GM19240 (cell line): ENCODE results near the gene ACSF3.
"Not testable (repeated sequence)": the region's sequence is repeated elsewhere in the genome, so short reads cannot be mapped to it uniquely, and the experiment has no call there.

Experiments
- DNase-seq: peaks from one replicate; pipeline ENCODE4 v3.0.0; 2011; ENCODE audit warnings: low spot score; ENCODE audit not compliant: insufficient read length

Gene ACSF3

DNA sequence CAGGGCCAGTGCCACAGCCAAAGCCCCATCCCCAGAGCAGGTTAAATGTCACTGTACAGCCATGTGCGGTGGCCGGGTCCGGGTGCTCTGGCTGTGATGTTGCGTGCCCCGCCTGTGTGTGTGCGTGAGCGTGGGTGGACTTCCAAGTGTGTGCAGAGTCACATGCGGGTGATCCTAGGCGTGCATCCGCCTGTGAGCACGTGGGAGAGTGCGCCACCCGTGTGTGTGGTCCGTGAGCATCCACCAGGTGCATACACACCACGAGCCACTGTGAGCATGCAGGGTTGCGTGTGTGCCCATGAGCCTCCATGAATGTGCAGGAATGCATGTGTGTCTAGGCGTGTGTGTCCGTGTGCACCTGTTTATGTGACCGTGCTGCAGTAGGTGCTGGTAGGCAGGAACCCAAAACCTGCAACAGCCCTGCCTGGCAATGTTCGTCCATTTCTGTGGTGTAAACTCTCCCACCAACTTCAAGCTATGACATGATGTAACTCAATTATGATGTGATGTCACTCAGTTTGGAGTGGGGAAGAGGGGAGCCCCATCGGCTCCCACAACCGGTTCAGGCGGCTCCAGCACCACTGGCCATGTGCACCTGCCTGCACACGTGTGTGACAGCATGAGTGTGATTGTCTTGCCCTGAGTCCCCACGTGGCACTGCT is 37.6 kb upstream of the ACSF3 start:
- DNase-seq: no peak

DNA sequence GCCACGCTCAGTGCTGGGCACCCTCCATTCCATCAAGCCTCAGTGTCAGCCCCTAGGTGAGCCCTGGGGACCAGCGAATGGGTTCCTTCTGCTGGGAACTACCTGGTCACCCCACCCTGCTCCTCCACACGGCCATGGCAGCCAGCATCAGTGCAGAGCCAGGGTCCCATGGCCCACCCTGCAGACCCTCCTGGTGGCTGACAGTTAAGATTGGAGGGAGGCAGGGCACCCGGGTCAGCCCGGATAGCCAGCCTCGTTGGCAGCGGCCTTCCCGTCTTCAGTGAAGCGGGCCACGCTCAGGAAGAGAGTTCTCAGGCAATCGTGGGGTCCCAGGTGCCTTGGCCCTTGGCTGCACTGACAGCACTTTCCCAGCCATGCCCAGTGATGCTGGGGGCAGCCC is 37.1 kb upstream of the ACSF3 start:
- DNase-seq: no peak

DNA sequence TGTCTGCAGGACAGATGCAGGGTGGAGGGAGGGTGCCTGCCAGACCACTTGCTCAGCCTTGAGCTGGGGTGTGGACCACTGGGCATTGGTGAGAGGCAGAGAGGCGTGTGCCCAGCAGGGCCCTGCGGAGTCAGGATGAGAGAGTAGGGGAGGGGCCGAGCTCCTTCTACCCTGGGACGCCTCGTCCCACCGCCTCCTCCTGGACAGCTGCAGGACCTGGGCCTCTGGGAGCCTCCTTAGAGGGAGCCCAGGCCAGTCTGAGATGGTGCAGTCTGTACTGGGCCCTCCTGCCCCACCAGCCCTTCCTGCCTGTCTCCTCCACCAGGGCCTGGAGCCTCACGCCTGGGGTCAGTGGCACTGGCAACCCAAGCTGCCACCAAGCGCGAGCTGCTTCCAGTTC is 35.9 kb upstream of the ACSF3 start:
- no peak for DNase-seq

DNA sequence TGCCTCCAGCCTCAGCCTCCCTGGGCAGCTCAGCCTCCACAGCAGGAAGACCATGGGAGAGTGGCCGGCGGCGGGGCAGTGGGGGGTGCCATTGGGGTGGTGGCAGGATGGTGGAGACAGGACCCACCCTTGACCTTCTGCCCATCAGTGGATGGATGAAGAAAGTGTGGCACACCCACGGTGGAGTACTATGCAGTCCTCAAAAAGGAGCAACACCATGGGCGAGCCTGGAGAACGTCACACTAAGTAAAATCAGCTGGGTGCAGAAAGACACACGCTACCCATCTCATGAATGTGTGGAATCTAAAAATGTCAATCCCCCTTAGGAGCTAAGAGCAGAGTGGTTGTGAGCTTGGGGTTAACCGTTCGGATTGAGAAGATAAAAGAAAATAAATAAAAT is 34.8 kb upstream of the ACSF3 start:
- DNase-seq: no peak

DNA sequence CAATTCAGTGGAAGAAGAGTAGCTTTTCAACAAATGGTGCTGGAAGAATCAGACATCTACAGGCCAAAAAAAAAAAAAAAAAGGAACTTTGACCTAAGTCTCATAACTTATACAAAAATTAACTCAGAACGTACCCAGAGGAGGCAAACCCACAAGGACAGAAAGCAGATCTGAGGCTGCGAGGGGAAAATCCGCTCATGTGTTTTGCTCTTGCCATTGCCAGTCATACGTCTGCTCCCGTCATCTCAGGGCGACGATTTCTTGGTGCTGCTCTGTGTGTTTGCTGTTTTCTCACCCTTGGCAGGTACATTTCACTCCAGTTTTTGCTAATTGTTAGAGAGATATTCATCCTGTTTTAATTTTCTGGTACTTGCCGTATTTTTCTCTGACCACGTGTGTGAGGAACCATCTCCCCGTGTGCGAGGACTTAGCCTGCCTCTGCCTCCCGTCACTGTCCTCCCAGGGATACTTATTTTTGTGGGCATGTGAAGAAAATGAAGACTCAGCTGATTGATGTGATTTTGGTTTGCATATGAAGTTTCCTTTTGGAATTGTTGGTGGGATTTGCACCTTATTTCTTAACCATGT is 33.4 kb upstream of the ACSF3 start:
- DNase-seq: peak; percentile 61

DNA sequence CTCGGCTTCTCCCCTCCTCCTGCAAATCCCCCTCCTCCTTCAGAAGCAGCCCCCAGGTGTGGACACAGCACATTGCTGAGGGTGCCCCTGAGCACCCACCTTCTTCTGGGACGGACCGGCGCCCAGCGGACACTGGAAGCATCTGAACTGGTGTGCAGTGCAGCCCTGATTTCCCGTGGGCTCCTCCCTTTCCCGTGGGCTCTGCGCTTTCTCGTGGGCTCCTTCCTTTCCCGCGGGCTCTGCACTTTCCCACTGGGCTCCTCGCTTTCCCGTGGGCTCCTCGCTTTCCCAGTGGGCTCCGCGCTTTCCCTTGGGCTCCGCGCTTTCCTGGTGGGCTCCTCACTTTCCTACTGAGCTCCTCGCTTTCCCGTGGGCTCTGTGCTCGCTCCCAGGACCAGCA is 32.6 kb upstream of the ACSF3 start:
- no peak for DNase-seq

DNA sequence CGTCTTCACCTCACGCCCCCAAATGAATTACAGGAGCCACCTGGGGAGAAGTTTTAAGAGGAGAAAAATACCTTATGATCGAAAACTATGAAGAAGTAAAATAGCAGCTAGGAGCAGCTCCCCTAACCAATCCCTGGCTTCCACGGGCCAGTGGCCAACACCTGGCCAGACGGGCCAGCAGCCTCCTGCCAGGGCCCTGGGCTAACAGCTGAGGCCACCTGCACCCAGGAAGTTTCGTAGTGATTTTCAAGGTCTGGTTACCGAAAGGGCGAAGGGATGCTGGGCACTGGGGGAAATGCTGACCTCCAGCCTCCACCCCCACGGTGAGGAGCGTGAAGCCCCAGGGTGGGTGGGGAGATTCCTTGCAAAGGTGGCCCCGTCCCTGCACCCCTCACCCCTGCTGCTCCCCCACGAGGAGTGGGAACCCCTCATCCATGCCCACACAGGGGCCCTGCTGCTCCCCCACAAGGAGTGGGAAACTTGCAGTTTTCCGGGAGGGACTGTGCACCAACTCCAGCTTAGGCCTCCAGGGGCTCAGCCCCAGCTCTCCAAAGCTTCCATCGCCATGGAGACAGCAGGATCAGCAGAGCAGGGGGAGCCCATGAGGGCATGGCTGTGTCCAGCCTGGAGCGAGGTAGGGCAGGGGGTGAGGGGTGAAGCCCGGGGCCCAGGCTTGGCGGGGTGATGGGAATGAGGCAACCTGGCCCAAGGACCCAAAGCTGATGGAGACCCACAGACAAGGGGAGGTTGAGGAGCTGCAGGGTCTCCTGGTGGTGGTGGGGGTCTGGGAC is 31.9 kb upstream of the ACSF3 start:
- DNase-seq: no peak

DNA sequence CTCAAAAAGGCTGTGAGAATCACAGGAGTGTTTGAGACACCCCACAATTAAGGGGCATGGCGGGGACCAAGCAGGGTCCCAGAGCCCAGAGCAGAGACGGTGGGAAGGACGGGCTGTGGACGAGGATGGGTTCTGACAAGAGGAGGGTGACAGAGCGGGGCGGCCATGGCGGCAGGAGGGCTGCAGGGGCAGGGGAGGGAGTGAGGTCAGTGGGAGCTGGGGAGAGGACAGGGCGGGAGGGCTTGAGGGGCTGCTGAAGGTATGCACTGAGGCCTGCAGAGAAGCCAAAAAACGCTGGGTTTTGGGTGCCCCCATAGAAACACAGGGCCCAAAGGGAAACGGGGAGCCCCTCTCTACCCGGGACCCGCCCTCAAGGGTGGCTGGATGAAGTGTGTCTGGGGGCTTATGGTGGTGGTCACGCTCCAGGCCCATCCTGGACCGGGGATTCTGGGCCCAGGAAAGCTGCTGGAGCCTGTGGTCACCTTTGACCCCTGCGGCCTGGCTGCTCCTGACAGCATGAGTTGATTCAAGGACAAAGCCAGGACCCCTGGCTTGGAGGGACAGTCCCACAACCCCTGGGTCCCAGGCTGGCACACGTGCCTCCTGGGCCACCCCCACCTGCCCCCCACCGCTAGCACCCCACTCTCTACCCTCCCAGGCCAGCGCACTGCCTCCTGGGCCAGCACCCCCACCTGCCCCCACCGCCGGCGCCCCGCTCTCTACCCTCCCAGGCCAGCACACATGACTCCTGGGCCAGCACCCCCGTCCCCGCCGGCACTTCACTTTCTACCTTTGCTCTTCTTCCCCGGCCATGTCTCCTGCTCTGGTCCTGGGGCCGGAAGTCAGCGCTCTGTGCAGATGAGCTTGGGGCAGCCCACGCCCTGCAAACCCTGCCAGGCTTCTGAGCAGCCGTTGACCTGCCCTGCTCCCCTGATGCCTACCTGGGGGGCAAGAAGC is 31.0 kb upstream of the ACSF3 start:
- no peak for DNase-seq

DNA sequence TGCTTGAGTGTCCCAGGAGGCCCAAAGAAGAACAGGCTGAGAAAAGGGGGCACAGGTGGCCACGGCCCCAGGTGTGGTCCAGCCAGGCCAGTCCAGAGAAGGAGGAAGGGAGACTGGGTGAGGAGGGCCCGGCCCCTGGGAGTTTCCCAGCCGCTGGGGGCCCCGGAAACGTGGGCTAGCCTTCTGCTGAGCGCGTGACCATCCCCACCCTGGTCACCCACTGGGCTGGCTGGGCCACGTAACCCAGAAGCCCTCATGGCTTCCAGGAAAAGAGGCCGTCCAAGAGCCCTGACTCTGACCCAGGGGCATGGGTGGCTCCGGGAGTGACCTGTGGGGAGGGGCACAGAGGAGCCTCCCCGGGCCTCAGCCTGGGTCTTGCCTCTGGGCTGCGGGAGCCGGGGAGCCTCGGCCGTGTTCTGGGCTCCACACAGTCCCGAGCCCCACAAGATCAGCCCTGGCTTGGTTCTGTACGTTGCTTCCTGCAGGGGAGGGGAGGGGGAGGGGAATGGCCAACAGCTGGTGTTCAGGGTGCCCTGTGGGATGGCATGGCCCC is 29.8 kb upstream of the ACSF3 start:
- DNase-seq: no peak

DNA sequence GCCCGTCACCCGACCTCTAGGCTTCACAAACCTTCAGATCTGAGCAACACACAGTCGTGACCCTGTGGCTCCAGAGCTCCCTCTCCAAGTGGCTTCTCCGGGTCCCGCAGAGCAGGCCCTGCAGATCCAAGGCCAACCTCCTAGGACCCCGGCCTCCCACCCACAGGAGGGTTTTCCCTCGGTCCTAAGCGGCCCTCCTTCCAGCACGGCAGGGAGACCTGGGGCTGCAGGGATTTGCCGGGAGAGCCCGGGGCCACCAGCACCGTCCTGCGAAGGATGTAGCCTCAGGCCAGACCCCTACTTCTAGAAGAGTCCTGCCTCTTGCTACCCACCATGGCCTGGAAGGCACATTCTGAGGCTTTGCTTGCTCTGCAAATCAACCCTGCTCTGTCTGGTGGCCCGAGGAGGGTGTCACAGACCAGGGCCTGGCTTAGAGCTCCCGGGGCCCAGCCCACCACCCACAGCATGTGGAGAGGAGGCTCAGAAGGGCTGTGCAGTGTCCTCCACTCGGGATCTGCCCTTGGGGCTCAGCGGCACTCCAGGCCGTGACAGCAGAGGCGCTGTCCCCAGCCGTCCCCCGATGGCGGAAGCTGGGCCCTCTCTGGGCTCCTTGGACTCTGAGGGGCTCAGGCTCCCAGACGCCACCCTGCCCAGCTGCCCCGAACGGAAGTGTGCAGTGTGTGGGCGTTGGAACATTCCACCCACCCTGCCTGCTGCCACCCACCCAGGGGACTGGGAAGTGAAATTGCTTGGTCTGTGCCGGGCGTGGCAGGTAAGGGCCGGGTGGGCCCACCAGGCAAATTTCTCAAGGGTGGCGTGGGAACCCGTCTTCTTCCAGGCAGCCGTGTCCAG is 28.8 kb upstream of the ACSF3 start:
- no peak for DNase-seq

DNA sequence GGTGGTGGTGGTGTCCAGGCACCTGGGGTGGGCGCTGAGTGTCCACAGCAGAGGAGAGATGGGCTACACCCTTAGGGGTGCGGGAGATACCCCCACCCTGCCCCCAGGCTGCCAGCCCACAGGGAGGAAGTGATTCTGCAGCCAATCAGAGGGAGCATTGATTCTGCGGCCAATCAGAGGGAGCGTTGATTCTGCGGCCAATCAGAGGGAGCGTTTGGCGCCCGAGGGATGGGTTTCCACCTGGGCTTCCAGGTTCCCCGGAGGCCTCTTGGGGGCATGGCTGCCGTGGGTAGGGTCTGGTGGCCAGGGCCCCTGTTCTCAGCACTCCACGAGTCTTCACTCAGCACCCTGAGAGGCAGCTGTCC is 28.2 kb upstream of the ACSF3 start:
- DNase-seq: no peak

DNA sequence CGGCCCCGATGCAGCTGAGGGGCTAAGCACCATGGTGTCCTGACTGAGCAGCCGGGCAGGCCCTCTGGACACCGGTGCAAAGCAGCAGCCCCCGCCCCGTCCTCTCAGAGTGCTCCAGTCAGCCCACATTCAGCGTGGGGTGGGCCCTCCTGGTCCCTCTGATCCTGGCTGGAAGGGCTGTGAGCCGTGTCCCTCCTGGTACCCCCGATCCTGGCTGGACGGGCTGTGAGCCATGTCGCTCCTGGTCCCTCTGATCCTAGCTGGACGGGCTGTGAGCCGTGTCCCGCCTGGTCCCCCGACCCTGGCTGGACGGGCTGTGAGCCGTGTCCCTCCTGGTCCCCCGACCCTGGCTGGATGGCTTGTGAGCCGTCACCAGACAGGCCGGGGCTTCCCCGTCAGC is 26.9 kb upstream of the ACSF3 start:
- DNase-seq: no peak

DNA sequence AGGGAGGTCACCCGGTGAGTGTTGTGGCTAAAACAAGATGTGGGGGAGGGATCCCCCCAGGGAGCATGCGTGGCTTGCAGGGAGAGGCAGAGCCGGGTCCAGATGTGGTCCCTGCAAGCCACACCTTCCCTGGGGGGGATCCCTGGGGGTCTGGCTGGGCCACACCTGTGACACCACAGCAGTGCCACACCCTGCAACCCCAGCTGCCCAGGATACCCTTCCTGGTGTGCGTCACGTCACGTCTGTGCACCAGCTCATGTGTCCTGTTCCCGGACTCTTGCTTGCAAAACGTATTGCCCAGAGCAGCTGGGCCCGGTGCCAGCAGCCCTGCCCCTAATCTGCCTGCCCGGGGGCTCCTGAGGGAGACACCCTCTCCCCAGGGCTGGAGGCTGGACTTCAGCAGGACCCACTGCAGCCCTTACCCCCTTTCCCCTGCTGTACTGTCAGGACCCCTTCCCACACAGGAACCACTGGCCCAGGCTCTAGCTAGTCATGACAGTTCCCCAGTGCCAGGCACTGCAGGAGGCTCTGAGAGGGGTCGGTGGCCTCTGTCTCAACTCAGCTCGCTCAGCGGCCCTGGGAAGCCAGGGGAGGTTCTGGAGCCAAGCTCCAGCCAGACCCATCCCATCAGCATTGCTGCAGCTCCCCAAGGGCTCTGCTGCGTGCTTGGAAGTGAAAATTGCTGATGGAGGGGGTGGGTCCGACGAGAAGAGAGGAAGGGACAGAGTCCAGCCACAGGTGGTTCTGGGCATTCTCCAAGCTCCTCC is 25.8 kb upstream of the ACSF3 start:
- DNase-seq: no peak

DNA sequence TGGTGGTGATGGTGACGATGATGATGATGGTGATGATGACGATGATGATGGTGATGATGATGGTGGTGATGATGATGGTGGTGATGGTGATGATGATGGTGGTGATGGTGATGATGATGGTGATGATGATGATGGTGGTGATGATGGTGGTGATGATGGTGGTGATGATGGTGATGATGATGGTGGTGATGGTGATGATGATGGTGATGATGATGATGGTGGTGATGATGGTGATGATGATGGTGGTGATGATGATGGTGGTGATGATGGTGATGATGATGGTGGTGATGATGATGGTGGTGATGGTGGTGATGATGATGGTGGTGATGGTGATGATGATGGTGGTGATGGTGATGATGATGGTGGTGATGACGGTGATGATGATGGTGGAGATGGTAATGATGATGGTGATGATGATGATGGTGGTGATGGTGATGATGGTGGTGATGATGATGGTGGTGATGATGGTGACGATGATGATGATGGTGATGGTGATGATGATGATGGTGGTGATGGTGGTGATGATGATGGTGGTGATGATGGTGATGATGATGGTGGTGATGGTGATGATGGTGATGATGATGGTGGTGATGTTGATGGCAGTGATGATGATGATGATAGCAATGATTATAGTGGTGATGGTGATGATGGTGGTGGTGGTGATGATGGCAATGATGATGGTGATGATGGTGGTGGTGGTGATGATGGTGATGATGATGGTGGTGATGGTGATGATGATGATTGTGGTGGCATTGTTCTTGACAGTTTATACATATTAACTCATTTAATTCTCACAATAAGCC is 24.6 kb upstream of the ACSF3 start:
- DNase-seq: not testable (repeated sequence)

DNA sequence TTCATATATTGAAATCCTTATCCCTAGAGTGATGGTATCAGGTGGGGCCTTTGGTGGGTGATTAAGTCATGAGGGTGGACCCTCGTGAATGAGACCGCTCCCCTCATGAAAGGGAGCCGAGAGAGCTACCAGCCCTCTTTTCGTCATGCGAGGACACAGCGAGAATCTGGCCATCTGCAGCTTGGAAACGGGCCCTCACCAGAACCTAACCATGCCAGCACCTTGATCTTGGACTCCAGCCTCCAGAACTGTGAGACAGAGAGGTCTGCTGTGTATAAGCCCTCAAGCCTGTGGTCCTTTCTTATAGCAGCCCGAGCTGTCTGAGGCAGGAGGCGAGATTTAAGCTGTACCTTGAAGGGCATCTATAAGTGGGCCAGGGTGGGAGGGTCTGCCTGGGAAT is 23.7 kb upstream of the ACSF3 start:
- DNase-seq: no peak

DNA sequence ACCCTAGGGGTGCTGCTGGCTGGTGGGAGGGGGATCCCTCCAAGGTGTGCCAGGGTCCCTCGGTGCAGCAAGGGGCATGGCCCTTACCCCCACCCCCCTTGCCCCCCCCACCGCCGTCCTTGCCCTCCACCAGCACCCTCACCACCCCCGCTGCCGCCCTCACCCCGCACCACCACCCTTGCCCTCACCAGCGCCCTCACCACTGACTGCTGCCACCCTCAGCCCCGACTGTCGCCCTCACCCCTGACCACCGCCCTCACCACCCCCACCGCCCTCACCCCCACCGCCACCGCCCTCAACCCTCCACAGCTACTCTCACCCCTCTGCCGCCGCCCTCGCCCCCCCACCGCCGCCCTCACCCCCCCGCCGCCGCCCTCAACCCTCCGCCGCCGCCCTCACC is 23.1 kb upstream of the ACSF3 start:
- no peak for DNase-seq

DNA sequence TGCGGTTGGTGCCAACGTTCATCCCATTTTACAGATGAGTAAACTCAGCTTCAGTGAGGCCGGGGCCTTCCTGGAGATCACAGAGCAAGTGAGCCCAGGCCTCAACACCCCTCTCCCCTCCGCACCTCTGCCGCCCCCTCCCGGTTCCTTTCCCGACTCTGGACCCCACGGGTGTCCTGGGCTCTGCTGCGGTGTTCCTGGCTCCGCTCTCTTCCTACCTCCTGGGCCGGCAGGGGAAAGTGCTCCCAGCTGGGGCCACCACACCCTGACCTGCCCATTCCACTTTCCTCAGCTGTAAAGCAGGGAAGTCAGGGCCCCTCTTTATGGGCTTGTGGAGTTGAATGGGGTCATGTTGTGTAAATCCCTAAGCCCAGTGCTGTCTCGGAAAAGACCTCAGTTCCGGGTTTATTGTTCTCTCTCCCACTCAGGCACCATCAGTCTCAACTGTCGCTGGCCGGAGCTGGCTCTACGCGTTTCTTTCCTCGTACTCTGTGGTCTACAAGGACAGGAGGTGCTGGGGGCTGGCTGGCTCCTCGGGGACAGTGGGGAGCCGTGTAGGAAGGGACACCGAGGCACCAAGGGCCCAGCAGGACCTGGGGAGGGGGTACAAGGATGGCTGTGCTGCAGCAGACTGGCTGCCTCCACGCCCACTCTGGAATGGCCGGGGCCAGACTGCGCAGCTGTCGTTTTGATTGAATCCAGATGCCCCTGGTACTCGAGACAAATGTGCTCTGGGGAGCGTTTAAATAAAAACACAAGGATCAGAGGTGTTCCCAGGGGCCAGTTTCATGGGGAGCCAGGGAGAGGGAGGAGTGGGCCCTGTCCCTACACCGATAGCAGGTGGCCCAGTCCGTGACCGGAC is 21.7 kb upstream of the ACSF3 start:
- no peak for DNase-seq

DNA sequence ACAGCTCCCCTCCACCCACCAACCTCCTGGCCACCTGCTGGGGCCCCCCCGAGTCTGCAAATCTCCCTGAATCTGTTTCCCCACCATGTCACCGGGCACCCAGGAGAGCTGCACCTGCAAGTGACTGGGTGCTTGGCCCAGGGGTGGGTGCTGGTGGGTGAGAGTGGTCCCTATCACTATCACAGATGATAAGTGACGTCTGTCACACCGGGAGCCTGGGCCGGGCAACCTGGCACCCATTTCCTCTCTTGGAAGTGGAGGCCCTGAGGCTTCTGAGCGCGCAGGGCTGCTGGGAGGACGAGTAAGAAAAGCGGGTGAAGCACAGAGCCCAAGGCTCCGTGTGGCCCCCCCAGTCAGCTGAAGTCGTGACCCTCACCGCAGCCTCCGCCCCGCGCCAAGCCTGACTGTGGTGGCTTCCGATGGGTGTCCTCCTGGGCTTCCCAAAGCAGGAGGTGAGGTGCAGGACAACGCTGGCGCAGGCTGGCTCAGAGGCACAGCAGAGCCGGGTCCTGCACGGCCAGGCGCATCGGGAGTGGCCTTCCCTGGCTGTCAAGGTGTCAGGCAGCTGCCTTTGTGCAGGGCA is 21.0 kb upstream of the ACSF3 start:
- DNase-seq: no peak
